ENCODE measurements around the gene SPAG17. TPM values are rescaled to one million over a fixed set of nuclear protein-coding genes. Genes with fewer than 3 reads are reported as not detected.

The SPAG17 gene
- polyA plus RNA-seq, 3 donors: 5.9 to 10.4 (median 7.8) TPM

DNA sequence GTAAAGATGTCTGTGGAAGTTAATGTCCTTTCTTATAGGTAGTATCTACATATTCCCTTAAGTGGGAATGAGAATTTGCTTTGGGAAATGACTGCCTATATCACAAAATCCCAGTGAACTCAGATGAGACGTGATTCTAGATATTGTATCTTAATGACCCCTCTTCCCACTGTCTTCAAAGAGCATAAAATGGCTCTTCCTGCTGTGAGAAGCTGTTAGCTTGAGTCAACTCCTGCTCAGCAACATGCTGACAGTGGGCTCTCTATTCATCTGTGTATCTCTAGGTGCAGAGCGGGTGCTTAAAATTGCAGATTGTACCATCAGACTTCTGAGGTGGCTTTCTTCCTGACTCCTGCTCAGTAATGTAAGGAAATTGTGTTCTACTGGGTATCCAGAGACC is 100.6 kb downstream of the SPAG17 start:
- no peak for DNase-seq (ENCODE audit: low read depth in 3 of 3, low spot score in 2 of 3)

DNA sequence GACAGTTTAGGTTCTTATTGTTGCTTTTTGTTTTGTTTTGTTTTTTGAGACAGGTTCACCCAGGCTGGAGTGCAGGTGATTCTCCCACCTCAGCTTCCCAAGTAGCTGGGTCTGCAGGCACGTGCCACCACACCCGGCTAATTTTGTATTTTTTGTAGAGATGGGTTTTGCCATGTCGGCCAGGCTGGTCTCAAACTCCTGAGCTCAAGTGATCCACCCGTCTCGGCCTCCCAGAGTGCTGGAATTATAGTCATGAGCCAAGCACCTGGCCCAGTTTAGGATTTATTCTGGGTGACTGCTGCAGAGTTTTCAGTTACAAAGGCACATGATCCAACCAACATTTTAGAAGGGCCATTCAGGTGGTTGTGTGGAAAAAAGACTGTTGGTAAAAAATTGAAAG is 102.0 kb downstream of the SPAG17 start:
- no peak for DNase-seq (ENCODE audit: low read depth in 3 of 3, low spot score in 2 of 3)

DNA sequence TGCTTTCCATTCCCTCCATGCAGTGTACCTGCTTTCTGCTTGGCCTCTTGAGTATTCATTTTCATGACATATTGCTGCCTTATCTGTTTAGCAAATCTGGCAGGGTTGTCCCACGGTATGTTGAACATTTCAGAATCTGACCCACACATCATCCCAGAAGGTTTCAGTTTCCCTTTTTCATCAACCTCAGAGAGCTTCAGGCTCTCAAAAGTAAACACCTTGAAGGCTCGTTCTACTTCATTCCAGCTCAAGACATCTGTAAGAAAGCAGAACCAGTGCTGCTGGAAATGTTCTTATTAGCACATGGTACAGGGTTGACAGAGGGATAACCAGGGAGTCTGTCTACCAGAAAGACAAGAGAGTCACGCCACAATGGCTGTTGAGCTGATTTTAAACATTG is 103.6 kb downstream of the SPAG17 start:
- DNase-seq (ENCODE audit: low read depth in 3 of 3, low spot score in 2 of 3): no peak

DNA sequence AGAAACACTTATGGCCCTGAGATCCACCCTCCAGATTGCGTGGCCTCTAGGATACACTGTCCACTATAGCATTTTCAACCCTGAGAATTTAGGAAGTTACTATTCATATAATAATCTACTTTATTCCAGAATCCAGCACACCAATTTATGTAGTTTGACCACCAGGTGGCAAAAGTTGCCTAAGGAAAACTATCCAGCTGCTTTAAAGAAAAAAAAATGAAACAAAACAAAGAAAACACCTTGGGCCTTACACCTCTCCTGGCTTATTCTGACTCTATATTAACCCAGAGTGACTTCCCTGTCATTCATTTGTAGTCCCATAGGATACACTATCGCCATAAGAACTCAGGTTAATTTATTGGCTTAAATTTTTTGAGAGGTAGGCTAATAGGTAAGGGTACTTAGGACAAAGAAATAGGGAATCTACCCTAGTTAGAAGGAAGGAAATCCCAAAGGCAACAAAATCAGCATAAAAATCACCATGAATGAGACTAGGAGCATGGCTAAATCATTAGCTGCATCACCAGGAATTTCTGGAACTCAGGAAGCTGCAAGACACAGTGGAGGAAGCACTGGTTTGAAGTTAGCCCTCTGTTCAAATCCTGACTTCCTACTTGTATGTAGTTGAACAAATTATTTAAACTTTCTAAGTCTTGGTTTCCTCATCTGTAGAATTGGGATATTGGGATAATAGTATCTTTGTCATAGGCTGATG is 107.5 kb downstream of the SPAG17 start:
- no peak for DNase-seq (ENCODE audit: low read depth in 3 of 3, low spot score in 2 of 3)

DNA sequence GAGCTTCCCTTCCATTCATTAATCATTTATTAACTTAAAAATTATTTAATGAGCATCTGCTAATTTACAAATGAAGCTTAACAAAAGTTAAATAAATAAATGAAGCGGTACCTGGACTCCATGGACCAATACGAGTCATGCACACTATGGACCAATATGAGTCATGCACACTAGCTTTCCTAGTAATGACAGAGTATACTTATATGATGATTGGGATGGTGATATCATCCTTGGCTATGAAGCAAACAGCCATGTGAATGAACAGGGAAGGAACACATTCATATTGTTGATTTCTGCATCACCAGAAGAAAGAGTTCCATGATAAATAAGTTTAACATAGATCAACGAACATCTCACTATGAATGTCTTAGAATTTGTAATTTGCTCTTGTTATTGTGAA is 109.9 kb downstream of the SPAG17 start:
- DNase-seq (ENCODE audit: low read depth in 3 of 3, low spot score in 2 of 3): no peak

DNA sequence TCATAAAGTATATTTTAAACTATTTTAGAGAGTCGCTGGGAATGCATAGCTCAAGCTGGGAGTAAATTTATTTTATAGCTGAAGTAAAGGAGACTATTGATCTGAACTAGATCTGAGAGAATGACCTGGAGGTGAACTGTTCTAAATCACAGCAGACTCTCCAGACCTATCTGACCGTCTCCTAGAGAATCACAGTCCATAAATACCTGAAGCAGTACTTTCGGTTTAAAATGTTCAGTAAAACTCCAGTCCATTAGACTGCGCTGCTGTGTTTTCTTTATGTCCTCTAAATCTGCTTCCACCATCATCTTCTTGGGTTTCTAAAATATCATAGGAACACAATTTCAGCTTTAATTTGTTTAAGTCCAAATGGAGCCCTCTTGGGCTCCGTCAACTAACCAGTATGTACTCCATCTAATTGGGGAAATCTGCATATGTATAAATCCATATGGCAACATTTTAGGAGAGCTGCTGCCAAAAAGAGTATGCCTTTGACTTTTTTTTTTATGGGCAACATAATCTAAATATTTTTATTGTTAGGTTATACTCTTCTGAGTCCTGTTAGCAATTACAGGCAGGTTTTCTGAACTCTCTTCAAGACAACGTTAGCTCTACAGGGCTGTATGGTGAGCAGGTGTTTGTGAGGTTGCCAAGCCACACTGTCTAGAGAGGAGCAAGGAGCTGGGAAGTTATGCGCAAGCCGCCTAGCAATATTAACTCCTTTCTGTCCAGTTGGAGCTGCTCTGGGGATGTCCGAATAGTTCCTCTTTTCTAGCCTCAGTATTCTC is 111.2 kb downstream of the SPAG17 start:
- no peak for DNase-seq (ENCODE audit: low read depth in 3 of 3, low spot score in 2 of 3)

DNA sequence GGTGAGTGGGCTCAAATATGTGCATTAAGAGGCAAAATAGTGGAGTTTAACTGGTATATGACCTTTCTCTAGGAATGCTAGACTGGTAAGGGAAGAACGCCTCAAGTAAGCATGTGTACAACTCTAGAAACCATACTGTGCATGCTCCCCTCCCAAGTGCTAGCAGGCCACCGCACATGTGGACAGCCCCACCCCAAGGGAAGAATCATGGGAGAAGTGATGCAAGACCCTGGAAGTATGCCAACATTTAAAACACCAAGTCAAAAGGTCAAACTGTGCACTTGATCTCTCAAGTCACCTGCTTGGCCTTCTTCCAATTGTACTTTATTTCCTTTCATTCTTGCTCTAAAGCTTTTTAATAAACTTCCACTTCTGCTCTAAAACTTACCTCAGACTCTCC is 135.0 kb downstream of the SPAG17 start:
- DNase-seq (ENCODE audit: low read depth in 3 of 3, low spot score in 2 of 3): no peak

DNA sequence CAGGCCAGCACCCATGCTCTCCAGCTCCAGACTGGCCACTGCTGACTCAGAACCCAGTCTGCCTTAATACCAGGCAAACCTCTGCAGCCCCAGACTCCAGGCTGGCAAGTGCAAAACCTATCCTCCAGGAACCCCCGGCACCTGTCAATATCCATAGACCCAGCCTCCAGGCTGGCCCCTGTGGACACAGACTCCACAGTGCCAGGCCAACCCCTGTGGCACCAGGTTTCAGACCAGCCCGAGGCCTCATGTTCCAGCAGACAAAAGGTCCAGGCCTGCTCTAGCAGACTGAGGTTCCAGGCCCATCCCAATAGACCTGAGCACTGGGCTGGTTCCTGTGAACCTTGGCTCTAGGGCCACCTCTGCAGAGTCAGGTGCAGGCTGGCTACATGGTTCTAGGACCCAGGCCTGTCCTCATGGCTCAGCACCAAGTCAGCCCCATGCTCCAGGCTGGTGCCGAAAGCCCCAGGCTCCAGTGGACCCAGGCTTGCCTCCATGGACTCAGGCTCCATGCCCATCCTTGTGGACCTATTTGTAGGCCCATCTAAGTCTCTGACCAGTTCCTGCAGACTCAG is 137.3 kb downstream of the SPAG17 start:
- DNase-seq (ENCODE audit: low read depth in 3 of 3, low spot score in 2 of 3): no peak

DNA sequence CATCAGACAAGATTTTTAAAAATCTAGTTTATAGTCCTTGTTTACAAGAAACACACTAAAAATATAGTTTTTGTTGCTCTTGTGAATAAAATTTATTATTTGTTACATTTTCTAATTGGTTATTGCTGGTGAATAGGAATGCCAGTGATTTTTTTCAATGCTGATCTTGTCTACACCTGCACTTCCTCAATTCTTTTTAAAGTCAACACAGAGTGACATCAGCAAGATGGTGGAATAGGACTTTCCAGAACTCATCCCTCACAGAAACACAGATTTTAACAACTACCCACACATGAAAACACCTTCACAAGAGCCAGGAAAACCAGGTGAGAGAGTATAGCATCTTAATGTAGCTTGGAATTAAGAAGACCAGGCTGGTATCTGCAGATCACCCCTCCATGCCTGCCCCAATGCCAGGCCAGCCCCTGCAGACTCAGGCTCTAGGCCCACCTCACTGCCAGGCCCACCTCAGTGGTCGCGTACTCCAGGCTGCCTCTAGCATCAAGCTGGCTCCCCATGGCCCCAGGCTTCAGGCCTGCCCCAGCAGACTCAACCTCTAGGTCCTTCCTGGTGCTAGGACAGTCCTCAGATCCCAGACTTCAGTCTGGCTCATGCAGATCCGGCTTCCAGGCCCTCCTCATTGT is 137.9 kb downstream of the SPAG17 start:
- DNase-seq (ENCODE audit: low read depth in 3 of 3, low spot score in 2 of 3): no peak

DNA sequence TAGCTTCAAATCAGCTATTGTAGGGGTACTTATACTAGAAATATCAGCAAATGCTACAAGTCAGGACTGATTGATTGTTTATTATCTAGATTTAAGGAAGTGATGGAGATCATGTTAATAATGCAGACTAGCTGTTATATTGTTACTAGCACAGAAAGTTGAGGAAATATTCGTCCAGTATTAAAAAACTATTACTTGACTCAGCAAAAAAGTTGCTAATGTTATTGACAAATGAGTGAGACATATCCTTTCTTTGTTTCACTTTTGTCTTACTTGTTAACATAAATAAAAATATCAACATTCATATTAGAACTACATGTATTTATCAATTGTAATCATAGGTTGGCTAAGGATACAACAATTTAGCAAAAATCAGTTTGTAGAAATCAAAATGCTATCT is 141.4 kb downstream of the SPAG17 start:
- DNase-seq (ENCODE audit: low read depth in 3 of 3, low spot score in 2 of 3): no peak

DNA sequence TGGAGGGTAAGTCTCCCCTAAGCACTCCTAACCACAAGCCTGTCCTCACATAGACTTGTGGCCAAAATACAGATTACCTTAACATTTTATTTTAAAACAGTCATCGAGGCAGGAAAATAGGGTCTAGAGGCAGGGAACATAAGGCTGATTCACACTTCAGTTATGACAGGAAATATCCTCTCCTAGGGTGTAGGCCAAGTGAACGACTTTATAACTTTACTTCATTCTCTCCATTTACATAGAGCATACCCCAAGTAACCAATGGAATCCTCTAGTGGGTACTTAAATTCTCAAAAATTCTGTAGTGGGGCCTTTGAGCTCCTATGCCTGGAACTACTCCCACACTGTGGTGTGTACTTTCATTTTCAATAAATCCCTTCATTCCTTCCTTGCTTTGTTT is 142.5 kb downstream of the SPAG17 start:
- DNase-seq (ENCODE audit: low read depth in 3 of 3, low spot score in 2 of 3): no peak

DNA sequence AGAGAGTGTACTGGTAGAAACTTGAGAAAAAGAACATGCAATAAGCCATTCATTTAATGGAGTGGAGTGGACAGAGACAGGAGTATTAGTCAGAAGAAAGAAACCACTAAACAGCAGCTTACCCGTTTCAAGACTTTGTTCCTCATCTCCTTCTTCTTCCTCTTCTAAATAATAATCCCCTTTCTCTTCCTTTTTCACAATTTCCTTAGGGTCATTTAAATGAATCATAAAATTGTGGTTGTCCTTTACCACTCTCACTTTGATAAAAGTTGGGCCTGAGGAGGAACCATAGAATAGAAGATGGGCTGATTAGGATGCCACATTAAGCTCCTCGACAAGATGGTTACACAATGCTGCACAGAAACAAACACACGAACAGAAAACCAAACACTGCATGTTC is 145.9 kb downstream of the SPAG17 start:
- DNase-seq (ENCODE audit: low read depth in 3 of 3, low spot score in 2 of 3): no peak

DNA sequence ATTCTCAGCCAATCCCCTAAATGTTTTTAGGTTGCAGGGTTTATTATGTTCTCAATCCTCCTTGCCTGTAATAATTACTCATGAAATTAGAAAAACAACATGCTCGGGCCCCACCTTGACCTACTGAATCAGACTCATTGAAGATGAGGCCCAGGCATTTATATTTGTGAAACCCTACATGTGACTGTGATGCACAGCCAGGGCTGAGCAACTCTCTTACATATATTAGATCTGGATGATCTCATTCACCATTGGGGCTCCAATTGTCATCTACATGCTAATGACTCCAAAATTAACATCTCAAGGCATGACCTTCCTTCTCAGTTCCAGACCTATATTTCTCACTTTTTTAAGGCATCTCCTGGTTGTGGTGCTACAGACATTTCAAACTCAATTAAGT is 152.1 kb downstream of the SPAG17 start:
- DNase-seq (ENCODE audit: low read depth in 3 of 3, low spot score in 2 of 3): no peak

DNA sequence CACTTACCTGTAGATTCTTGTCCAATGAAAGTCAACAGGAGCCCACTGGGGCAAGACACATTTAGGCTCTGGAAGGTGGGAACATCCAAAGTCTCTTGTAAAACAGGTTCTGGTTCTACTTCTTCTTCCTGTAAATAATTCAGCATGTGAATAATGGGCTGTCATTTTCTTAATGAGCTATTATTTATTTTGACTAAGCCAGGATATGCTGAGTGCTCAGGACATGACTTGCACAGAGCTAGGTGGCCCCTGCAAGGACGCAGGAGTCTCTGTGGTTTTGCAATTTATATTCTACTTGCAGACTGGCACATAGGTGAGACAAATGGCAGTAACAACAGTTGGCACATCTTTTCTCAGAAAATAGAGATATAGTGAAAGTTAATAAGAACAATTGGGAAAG is 156.8 kb downstream of the SPAG17 start:
- no peak for DNase-seq (ENCODE audit: low read depth in 3 of 3, low spot score in 2 of 3)

DNA sequence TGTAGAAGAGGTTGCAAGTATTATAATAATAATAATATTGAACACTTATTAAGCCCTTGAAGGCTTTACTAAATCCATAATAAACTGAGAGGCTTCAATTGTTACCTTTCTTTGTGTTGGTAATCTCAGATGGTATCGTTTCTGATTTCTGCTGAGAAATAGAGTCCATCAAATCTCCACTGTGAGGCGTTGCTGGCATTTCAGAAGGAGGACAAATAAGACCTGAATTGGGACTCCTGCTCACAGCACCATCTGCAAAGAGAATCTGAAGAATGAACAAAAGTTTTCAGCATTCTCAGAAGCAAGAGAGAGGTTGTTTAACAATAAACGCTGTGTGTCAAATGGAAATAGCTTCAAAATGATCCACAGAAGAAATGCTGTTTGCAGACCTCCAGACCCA is 161.8 kb downstream of the SPAG17 start:
- DNase-seq (ENCODE audit: low read depth in 3 of 3, low spot score in 2 of 3): no peak

DNA sequence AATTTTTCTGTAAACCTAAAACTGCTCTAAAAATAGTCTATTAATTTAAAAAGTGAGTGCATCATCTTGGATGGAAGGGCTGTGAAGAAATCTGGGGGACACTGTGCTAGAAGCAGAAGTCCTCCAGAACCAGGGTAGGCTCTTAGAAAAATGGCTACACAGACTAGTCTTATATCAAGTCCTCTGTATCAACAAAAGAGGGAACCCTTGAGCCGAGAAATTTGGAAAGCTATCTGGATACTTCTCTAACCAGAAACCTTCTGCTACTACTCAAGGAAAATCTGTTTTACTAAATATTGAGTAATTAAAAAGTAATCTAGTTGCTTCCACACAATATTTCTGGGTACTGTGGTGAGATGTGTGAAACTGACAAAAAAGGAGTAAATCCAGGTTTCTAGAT is 163.4 kb downstream of the SPAG17 start:
- no peak for DNase-seq (ENCODE audit: low read depth in 3 of 3, low spot score in 2 of 3)

DNA sequence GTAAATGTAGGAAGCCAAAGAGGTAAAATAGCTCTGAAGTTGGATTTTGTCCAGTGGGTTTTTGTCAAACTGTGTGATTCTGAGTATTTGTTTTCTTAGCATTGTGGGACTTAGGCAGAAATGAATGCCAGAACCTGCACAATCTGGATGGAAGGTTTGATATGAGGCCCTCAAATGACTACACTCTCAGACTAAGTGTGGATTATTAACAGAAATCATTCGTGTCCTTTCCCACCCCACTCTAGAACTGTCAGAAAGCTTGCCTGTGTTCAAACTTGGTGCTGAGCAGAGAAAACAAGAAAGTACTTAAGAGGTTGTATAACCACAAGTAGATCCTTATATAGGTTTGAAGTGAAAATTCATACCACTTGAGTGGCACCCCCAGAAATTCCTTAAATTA is 167.0 kb downstream of the SPAG17 start:
- DNase-seq (ENCODE audit: low read depth in 3 of 3, low spot score in 2 of 3): no peak

DNA sequence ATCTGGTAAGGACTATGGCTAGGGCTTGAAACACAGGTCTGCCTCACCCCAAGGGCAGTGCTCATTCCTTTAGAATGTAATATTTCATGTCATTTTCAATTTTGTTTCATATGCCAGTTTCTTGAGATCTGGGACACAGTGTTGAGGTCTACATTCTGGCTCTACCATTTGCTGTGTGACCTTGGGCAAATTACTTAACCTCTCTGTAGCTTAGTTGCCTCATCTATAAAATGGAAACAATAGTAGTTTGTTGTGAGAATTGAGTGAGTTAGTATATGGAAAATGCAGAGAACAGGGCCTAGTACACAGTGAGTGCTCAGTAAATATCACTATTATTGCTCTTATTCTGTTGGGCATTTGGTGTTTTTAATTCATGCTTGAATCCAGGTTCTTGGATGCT is 171.1 kb downstream of the SPAG17 start:
- no peak for DNase-seq (ENCODE audit: low read depth in 3 of 3, low spot score in 2 of 3)

DNA sequence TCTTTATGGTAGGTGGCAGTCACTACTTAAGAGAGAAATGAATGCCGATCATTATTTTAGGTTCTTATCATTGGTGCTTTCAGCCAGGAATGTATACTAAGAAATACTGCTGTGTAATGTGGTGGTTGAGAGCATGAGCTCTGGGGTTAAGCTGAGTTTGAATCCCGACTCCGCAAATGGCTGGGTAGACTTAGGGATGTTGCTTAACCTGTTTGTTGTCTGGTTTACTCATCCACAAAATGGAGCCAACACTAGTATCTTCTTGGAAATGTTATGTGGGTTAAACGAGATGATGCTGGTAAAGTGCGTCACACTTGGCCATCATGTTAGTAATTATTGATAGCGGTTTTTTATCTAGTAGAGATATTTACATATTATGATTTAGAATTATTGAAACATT is 171.7 kb downstream of the SPAG17 start:
- DNase-seq (ENCODE audit: low read depth in 3 of 3, low spot score in 2 of 3): no peak

DNA sequence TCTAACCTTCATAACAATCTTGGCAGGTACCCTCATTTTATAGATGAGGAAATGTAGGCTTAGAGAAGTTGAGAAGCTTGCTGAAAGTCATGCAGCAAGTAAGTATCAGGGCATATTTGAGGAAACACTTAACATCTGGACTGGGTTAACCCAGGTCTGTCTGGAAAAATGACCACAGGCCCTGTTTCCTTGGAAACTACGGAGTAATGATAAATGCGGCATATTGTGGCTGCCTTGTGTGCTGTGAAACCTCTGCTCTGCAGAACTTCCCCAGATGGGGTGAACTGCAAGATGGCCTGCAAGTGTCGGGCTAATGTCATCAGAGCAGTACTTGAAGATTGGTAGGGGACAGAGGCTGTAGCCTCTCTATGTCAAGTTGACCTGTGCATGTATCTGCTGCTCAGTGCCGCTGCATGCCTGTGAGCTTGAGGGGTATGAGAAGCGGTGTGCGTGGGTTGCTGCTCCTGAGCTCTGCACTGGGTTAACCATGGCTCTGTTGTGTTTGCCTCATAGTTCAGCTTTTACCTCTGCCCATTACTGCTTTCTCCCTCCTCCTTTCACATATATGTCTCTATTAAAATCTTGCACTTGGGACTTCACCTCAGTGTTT is 172.4 kb downstream of the SPAG17 start:
- DNase-seq (ENCODE audit: low read depth in 3 of 3, low spot score in 2 of 3): no peak

DNA sequence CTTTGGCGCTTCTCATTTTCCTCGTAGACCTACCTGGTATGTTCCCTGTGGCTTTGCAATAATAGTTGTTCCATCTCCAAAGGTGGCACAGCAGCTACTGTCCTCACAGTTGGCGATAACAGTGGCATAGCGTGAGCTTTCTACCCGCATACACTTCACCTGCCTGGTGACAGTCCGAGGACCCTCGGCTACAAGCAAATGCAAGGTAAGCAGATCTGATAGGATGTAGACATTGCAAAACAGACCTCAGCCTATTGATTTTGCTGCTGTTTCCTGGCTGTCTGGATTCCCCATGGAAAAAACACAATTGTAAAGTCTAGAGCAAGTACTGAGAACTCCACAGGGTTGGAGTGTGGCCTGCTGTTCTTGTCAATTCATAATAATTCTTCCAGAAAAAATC is 177.0 kb downstream of the SPAG17 start:
- DNase-seq (ENCODE audit: low read depth in 3 of 3, low spot score in 2 of 3): no peak
